Heart left ventricle (tissue), 16 donors: ENCODE data around the gene LPCAT1. TPM values are rescaled to one million over a fixed set of nuclear protein-coding genes. Genes with fewer than 3 reads are reported as not detected.

Source experiments
- ATAC-seq, 4 donors: fragments of 200-7000 bp; cut with Tn5 transposase; one replicate each; pipeline ENCODE4 v1.9.1; 2020 to 2022; ENCODE audit warnings: moderate library complexity in 4 of 4, mild to moderate bottlenecking in 3 of 4, moderate number of reproducible peaks in 1 of 4
- DNase-seq, 5 donors: peaks; one replicate each; pipeline ENCODE4 v3.0.0-alpha.2; 2020
- H3K27ac ChIP-seq, 12 donors: fragments of 200-600 bp; sonication (generic) in 4 of 12; one replicate each; pipeline versions ENCODE4 v1.5.0 to v1.8.0; 2016 to 2022; ENCODE audit warnings: mild to moderate bottlenecking in 2 of 12
- H3K27me3 ChIP-seq, 9 donors: fragments of 200-600 bp; sonication (generic) in 2 of 9; one replicate each; pipeline versions ENCODE4 v1.5.1 to v1.8.0; 2016 to 2022; ENCODE audit warnings: mild to moderate bottlenecking in 3 of 9
- H3K36me3 ChIP-seq, 9 donors: fragments of 200-600 bp; sonication (generic) in 2 of 9; one replicate each; pipeline versions ENCODE4 v1.5.0 to v1.8.0; 2018 to 2022; ENCODE audit warnings: mild to moderate bottlenecking in 2 of 9
- H3K4me1 ChIP-seq, 12 donors: fragments of 200-600 bp; sonication (generic) in 4 of 12; one replicate each; pipeline versions ENCODE4 v1.5.0 to v1.8.0; 2016 to 2022; ENCODE audit warnings: mild to moderate bottlenecking in 3 of 12
- H3K4me3 ChIP-seq, 12 donors: fragments of 200-600 bp; sonication (generic) in 4 of 12; one replicate each; pipeline versions ENCODE4 v1.5.0 to v1.8.0; 2017 to 2022; ENCODE audit warnings: mild to moderate bottlenecking in 9 of 12, moderate library complexity in 4 of 12
- H3K9me3 ChIP-seq, 12 donors: fragments of 200-600 bp; sonication (generic) in 4 of 12; one replicate each; pipeline versions ENCODE4 v1.5.0 to v1.8.0; 2016 to 2022; ENCODE audit warnings: mild to moderate bottlenecking in 1 of 12
- POLR2A ChIP-seq, 2 donors: fragments of 450-650 bp; IDR thresholded peaks; one replicate each; pipeline ENCODE4 v1.6.1; 2017; ENCODE audit warnings: antibody characterized with exemption in 2 of 2, mild to moderate bottlenecking in 2 of 2, moderate library complexity in 2 of 2
- WGBS, 4 donors: extraction: QIAGEN DNeasy Blood & Tissue Kit in 2 of 4; methylation state at CpG; one replicate each; pipeline versions ENCODE4 v1.1.5 to v1.1.7; 2013 to 2018; 5-methylcytosine and 5-hydroxymethylcytosine counted together
- intact Hi-C, 10 donors: fragments of 100-400 bp; cut with DNase I; formaldehyde crosslinking; loops; one replicate each; pipeline versions ENCODE4 v1.11.1 to v1.14.2; 2022
- polyA plus RNA-seq, 2 donors: library from polyadenylated mRNA; stranded (reverse); fragments of 200-250 nt; gene quantifications; one replicate each; pipeline ENCODE4 v1.2.3, GENCODE V29; 2013
- total RNA-seq, 9 donors: library from RNA; depleted of rRNA in 2 of 9; stranded (reverse); fragments of >200 nt in 2 of 9; fragmentation: NEBNext Ultra II Directional in 3 of 9; extraction: Animal tissue kit (Norgen Biotek cat#: 25700) in 3 of 9; gene quantifications; one replicate each; pipeline versions ENCODE4 v1.1.0 to v1.2.4, GENCODE V29; 2016 to 2023
- TF ChIP-seq, protein P1 (sequence below), 12 donors: fragments of 200-600 bp; sonication (generic) in 4 of 12; IDR thresholded peaks; one replicate each; pipeline versions ENCODE4 v1.5.0 to v1.8.0; 2018 to 2022; ENCODE audit warnings: antibody characterized with exemption in 12 of 12, mild to moderate bottlenecking in 5 of 12
- donor health status: ischemic (EF 13 %, LVEDD 7.1; RV severe dilation, severe dysfunction).
- donor health status: healthy with polysubstance abuse.
- donor health status: DM: no; HTN: yes; CAD: no.
- donor health status: DM: no; HTN: no; CAD: no.
- donor health status: ischemic (EF 25% LVEDD 6.9; RV normal size, moderate dysfunction).
- donor health status: ischemic (EF 25% LVEDD 5.7; RV mildly dilated, moderate dysfunction).
- donor health status: healthy.
- donor health status: DM: yes; HTN: yes; CAD: no.
- donor health status: ischemic (EF 35%, LVEDD 5.7; RV mildly dilated, moderate dysfunction).
- donor health status: nonischemic (EF 11% LVEDD 7.7; RV severe dilation, severe dysfunction).
- donor health status: DM: yes; HTN: yes; CAD: no.
- donor health status: PGD.
- donor health status: ischemic (EF 29% LVEDD 5.4; RV normal size, mild dysfunction).
- donor health status: nonischemic (EF 23%, LVEDD 6.1; RV moderate dilation, normal function).

LPCAT1 gene
- total and polyA plus RNA-seq, 11 donors, result 8.2 to 30.6 (median 9.9) TPM

DNA sequence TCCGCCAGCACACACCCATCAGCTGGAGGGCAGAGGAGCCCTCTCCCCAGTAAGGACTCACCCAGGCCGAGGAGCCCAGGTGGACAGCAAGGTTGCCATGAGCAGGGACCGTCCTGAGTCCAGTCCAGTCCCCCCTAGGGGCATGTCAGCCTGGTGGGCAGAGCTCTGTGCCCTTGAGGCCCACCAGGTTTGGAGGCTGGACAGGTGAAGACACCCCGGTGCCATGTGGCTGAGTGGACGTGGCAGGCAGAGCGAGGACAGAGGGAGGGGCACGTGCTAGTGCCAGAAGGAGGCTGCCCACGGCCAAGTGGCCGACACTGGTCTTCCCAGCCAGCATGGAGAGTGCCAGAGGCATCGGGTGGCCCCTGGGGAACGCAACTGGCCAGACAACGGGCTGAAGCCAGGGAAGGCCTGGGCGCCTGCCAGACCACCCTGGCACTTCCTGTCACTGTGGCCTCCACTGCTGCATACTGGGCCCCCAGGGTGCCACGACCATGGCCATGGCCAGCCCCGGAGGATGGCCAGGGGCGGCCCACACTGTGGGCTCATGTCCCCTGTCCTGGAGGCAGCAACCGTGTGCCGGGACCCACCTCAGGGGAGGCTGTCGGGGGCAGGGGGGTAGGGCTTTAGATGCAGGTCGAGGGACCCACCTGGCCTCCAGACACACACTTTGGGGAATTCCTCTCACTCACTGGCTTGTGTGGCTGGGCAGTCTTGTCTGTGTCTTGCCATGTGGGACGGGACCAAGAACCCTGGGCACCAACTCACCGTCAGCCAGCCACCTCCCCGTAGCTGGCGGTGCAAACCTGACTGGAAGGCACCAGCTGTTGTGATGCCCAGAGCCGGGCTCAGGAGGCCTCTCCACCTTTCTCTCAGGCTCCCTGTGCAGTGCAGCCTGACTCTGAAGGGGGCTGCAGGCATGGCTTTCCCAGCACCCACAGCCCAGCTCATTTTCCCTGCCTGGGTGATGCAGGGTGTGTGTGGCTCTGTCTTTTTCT is 42.3 kb upstream of the LPCAT1 start:
- Histone ChIP-seq H3K9me3 (no peaks in the 10 kb centered on the region), H3K27me3 (no peaks in the 10 kb centered on the region), H3K36me3 (no peaks in the 10 kb centered on the region), H3K4me1 (peaks cover 0 to 32% (median 10%) of the 10 kb centered on the region in 12 donors), H3K4me3 (no peak overlapping the region), H3K27ac (no peak overlapping the region)
- peak in 1 of 5 donors; percentile 60 for DNase-seq
- intact Hi-C loops, result no loop called here
- WGBS, 4 donors, result 80 to 84% (median 82%) methylated on average over 23 to 25 of the region's 25 CpGs
- TF ChIP-seq POLR2A (IDR thresholded peaks at IDR 0.05), result no peak
- TF ChIP-seq, protein P1, sequence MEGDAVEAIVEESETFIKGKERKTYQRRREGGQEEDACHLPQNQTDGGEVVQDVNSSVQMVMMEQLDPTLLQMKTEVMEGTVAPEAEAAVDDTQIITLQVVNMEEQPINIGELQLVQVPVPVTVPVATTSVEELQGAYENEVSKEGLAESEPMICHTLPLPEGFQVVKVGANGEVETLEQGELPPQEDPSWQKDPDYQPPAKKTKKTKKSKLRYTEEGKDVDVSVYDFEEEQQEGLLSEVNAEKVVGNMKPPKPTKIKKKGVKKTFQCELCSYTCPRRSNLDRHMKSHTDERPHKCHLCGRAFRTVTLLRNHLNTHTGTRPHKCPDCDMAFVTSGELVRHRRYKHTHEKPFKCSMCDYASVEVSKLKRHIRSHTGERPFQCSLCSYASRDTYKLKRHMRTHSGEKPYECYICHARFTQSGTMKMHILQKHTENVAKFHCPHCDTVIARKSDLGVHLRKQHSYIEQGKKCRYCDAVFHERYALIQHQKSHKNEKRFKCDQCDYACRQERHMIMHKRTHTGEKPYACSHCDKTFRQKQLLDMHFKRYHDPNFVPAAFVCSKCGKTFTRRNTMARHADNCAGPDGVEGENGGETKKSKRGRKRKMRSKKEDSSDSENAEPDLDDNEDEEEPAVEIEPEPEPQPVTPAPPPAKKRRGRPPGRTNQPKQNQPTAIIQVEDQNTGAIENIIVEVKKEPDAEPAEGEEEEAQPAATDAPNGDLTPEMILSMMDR (IDR thresholded peaks at IDR 0.05), result no peak
- ATAC-seq, result peak in 1 of 4 donors; percentile 19

DNA sequence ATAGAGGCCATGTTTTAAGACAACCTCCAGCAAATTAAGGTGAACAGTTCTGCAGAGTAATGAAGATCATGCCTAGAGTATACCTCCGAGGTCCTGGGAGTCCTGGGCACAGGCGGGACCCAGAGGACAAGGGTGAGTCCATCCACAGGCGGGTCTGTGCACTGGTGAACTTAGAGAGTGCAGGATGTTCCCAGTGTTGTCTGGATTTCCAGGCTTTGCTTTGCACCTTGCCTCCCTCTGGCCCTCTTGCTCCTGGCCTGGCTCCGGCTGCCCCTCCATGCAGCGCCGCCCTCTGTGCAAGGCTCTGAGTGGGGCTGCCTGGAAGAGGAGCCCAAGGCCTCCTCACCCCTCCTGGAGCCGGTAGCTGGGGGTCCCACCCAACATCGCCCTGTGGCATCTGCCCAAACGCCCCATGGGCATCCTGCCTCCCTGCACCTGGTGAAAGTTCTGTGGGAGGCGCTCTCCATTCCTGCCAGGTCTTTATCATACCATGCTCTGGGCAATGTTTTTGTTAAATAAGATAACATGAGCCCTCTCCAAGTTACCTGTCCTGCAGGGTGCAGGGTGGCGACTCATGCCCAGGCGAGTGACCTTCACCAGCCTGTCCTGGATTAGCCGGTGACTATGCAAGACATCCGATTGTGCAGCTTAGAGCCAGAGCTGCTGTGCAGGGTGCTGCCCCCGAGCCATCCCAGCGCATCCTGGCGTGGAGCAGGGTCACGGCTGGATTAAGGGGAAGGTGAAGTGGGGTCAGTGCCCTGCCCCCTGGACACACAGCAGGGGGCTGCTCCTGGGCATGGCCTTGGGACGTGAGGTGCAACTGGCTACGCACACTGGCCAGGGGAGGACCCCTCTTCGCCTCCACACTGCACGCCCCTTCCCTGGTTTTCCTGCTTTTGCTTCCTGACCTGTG is 41.3 kb upstream of the LPCAT1 start:
- H3K4me1 ChIP-seq, result peaks cover 0 to 32% (median 10%) of the 10 kb centered on the region in 12 donors
- intact Hi-C loops, result no loop called here
- DNase-seq, result peak in 1 of 5 donors; percentile 54
- peak in 1 of 4 donors; percentile 2 for ATAC-seq
- no peaks in the 10 kb centered on the region for H3K27me3 ChIP-seq
- H3K36me3 ChIP-seq, result no peaks in the 10 kb centered on the region
- WGBS, 4 donors, result 85 to 91% (median 89%) methylated on average over 10 to 22 of the region's 22 CpGs
- TF ChIP-seq POLR2A (IDR thresholded peaks at IDR 0.05), result no peak
- TF ChIP-seq, protein P1 (IDR thresholded peaks at IDR 0.05), result no peak
- no peak overlapping the region for H3K4me3 ChIP-seq
- H3K9me3 ChIP-seq, result no peaks in the 10 kb centered on the region
- peak overlapping the region in 1 of 12 donors; percentile 55 for H3K27ac ChIP-seq

DNA sequence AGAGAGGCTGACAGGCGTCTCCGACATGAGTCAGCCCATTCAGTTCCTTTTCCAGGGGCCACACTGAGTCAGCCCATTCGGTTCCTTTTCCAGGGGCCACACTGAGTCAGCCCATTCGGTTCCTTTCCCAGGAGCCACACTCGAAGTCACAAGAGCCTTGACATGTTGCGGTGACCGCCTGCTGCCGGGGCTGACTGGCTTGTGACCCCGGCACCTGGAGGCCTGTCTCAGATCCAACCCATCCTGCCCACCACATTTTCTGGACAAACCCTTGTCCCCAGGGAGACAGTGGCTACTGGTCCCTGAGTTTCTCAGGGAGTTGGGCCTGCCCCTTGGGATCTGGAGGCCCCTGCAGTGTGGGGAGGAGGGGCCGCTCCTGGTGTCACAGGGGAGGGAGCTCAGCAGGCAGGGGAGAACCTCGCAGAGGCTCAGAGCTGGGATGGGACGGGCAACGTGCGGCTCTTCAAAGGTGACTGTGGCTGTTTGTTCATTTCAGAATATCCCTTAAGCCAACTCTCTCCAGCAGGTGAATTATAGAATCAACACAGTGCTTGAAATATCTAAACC is 40.5 kb upstream of the LPCAT1 start:
- H3K9me3 ChIP-seq, result no peaks in the 10 kb centered on the region
- 75 to 82% (median 77%) methylated on average over 14 of the region's 14 CpGs for WGBS, 4 donors
- TF ChIP-seq, protein P1 (IDR thresholded peaks at IDR 0.05), result no peak
- no peak for TF ChIP-seq POLR2A (IDR thresholded peaks at IDR 0.05)
- H3K4me1 ChIP-seq, result peaks cover 0 to 31% (median 10%) of the 10 kb centered on the region in 12 donors
- H3K27me3 ChIP-seq, result peaks cover 0 to 2% (median 0%) of the 10 kb centered on the region in 9 donors
- intact Hi-C loops, result no loop called here
- H3K4me3 ChIP-seq, result no peak overlapping the region
- DNase-seq, result peak in 4 of 5 donors; percentile 47 to 63 (median 52)
- no peaks in the 10 kb centered on the region for H3K36me3 ChIP-seq
- H3K27ac ChIP-seq, result peak overlapping the region in 1 of 12 donors; percentile 55
- ATAC-seq, result peak in 3 of 4 donors; percentile 40 to 57 (median 47)
